Heart left ventricle (tissue), 13 donors: Measurements from ENCODE around the gene NIPA2.

ENCODE experiments used
- POLR2A ChIP-seq, 2 donors: fragments of 450-650 bp; IDR thresholded peaks; one replicate each; pipeline ENCODE4 v1.6.1; 2017; ENCODE audit warnings: antibody characterized with exemption in 2 of 2, mild to moderate bottlenecking in 2 of 2, moderate library complexity in 2 of 2
- TF ChIP-seq, protein P1 (sequence below), 12 donors: fragments of 200-600 bp; sonication (generic) in 4 of 12; IDR thresholded peaks; one replicate each; pipeline versions ENCODE4 v1.5.0 to v1.8.0; 2018 to 2022; ENCODE audit warnings: antibody characterized with exemption in 12 of 12, mild to moderate bottlenecking in 5 of 12
- donor health status: ischemic (EF 13 %, LVEDD 7.1; RV severe dilation, severe dysfunction).
- donor health status: DM: no; HTN: yes; CAD: no.
- donor health status: DM: no; HTN: no; CAD: no.
- donor health status: ischemic (EF 25% LVEDD 6.9; RV normal size, moderate dysfunction).
- donor health status: ischemic (EF 25% LVEDD 5.7; RV mildly dilated, moderate dysfunction).
- donor health status: ischemic (EF 35%, LVEDD 5.7; RV mildly dilated, moderate dysfunction).
- donor health status: nonischemic (EF 11% LVEDD 7.7; RV severe dilation, severe dysfunction).
- donor health status: DM: yes; HTN: yes; CAD: no.
- donor health status: PGD.
- donor health status: ischemic (EF 29% LVEDD 5.4; RV normal size, mild dysfunction).
- donor health status: nonischemic (EF 23%, LVEDD 6.1; RV moderate dilation, normal function).

DNA sequence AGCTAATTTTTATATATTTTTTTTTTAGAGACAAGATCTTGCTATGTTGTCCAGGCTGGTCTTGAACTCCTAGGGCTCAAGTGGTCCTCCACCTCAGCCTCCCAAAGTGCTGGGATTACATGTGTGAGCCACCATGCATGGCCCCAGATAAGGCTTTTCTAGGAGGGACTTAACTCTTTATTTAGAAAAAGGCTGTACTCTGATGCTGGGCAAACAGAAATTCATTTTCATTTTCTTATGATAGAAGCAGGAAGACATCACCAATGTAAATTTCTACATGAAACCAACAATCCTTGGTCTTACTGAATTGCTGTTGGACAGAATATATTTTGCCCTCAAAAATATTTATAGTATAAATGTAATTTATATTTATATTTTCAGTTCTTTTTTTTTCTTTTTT is 42.4 kb upstream of the NIPA2 start:
- no peak for TF ChIP-seq POLR2A (IDR thresholded peaks at IDR 0.05)
- TF ChIP-seq, protein P1, sequence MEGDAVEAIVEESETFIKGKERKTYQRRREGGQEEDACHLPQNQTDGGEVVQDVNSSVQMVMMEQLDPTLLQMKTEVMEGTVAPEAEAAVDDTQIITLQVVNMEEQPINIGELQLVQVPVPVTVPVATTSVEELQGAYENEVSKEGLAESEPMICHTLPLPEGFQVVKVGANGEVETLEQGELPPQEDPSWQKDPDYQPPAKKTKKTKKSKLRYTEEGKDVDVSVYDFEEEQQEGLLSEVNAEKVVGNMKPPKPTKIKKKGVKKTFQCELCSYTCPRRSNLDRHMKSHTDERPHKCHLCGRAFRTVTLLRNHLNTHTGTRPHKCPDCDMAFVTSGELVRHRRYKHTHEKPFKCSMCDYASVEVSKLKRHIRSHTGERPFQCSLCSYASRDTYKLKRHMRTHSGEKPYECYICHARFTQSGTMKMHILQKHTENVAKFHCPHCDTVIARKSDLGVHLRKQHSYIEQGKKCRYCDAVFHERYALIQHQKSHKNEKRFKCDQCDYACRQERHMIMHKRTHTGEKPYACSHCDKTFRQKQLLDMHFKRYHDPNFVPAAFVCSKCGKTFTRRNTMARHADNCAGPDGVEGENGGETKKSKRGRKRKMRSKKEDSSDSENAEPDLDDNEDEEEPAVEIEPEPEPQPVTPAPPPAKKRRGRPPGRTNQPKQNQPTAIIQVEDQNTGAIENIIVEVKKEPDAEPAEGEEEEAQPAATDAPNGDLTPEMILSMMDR (IDR thresholded peaks at IDR 0.05) = no peak
